B cell (primary cell): Measurements from ENCODE around the gene DDO.

Source experiments
- CTCF ChIP-seq: fragments of 200-600 bp; IDR thresholded peaks from one replicate; pipeline ENCODE4 v1.8.0; 2022; ENCODE audit warnings: antibody characterized with exemption, mild to moderate bottlenecking
- EZH2 ChIP-seq: IDR thresholded peaks from 2 replicates; pipeline ENCODE4 v1.6.1; 2012; ENCODE audit warnings: borderline replicate concordance, low read depth, mild to moderate bottlenecking, moderate library complexity, low read length; ENCODE audit not compliant: insufficient read depth, poor library complexity, severe bottlenecking

GRCh38 chr6:110398778-110399177 lies 16.6 kb downstream of the DDO start:
- no peak for TF ChIP-seq CTCF
- no peak for TF ChIP-seq EZH2
